ENCODE data around the gene TCL1B.

The TCL1B gene

GRCh38 chr14:95741781-95742180 is 55.6 kb downstream of the TCL1B start:
- no peak for TF ChIP-seq EZH2phosphoT487 (conservative IDR thresholded peaks at IDR 0.05; ENCODE audit: low read length)
- TF ChIP-seq, protein P1, sequence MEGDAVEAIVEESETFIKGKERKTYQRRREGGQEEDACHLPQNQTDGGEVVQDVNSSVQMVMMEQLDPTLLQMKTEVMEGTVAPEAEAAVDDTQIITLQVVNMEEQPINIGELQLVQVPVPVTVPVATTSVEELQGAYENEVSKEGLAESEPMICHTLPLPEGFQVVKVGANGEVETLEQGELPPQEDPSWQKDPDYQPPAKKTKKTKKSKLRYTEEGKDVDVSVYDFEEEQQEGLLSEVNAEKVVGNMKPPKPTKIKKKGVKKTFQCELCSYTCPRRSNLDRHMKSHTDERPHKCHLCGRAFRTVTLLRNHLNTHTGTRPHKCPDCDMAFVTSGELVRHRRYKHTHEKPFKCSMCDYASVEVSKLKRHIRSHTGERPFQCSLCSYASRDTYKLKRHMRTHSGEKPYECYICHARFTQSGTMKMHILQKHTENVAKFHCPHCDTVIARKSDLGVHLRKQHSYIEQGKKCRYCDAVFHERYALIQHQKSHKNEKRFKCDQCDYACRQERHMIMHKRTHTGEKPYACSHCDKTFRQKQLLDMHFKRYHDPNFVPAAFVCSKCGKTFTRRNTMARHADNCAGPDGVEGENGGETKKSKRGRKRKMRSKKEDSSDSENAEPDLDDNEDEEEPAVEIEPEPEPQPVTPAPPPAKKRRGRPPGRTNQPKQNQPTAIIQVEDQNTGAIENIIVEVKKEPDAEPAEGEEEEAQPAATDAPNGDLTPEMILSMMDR (IDR thresholded peaks at IDR 0.05; ENCODE audit: insufficient read depth, low read length, poor library complexity, severe bottlenecking): no peak
- no peak overlapping the region for H3K4me2 ChIP-seq (ENCODE audit: low read depth, low read length, poor library complexity, severe bottlenecking)
- no peaks in the 10 kb centered on the region for H3K27me3 ChIP-seq (ENCODE audit: low read length)
- no peak overlapping the region for H3K4me3 ChIP-seq (ENCODE audit: insufficient read depth, low read length, poor library complexity, severe bottlenecking)
- H2AFZ ChIP-seq (ENCODE audit: low read depth, low read length, severe bottlenecking): no peak overlapping the region
- H3K27ac ChIP-seq (ENCODE audit: low read depth, low read length): no peak overlapping the region
- H3K9me3 ChIP-seq (ENCODE audit: insufficient read depth, low read length): no peaks in the 10 kb centered on the region; the same call in 1 of the 2 replicates
- H4K20me1 ChIP-seq (ENCODE audit: low read depth, low read length): no peaks in the 10 kb centered on the region
- no peaks in the 10 kb centered on the region for H3F3A ChIP-seq (ENCODE audit: insufficient read depth)
- no peaks in the 10 kb centered on the region; the same call in 1 of the 2 replicates for H3K36me3 ChIP-seq (ENCODE audit: low read length)
- H3K9me2 ChIP-seq (replicated peaks; ENCODE audit: insufficient read depth, low read length): no peaks in the 10 kb centered on the region
- H3K79me2 ChIP-seq (ENCODE audit: insufficient read depth, low read length): no peaks in the 10 kb centered on the region
- no peak overlapping the region for H3K9ac ChIP-seq (ENCODE audit: low read length)
